HCT116 (cell line): ENCODE results near the gene DNHD1. TPM values are rescaled to one million over a fixed set of nuclear protein-coding genes. Genes with fewer than 3 reads are reported as not detected.

ENCODE experiments used
- ATAC-seq: fragments of 200-7000 bp; cut with Tn5 transposase; 2 replicates; pipeline ENCODE4 v1.9.1; 2020; ENCODE audit warnings: mild to moderate bottlenecking, moderate library complexity
- BruUV-seq: library from RNA; stranded (reverse); fragments of 400-500 nt; replicated peaks from 2 replicates; lab custom pipeline; 2021; lab: Mats Ljungman, UMichigan
- CTCF ChIA-PET: fragments of 300-600 bp; sonication (Branson Sonifier 250); formaldehyde crosslinking; loops from one replicate; lab custom pipeline; 2021; ENCODE audit warnings: antibody characterized with exemption; lab: Charles Lee
- POLR2A ChIA-PET: fragments of 300-600, 350-600 bp; sonication (Branson Sonifier 250); formaldehyde crosslinking; loops from one replicate; lab custom pipeline; 2021; ENCODE audit warnings: antibody characterized with exemption; lab: Charles Lee
- RAD21 ChIA-PET, 2 experiments: fragments of 300-600 bp; sonication (Branson Sonifier 250); formaldehyde crosslinking; loops; one replicate each; lab custom pipeline; 2023; ENCODE audit warnings: low total read pairs in 2 of 2; ENCODE audit not compliant: uncharacterized antibody in 2 of 2, unreplicated experiment in 2 of 2, low non-redundant PET in 1 of 2; lab: Charles Lee
- DNase-seq: peaks from one replicate; pipeline ENCODE4 v3.0.0-alpha.2; 2010; ENCODE audit warnings: low read depth, low spot score
- H2AFZ ChIP-seq: fragments of 200-600 bp; shearing (Covaris generic), sonication (generic); 2 replicates; pipeline ENCODE4 v1.6.1; 2017; ENCODE audit warnings: low read depth, mixed run types, mixed read lengths, antibody characterized with exemption, low read length; ENCODE audit not compliant: poor library complexity, severe bottlenecking
- H3K27ac ChIP-seq: 2 replicates; pipeline ENCODE4 v1.5.1; 2012; ENCODE audit warnings: low read depth, low read length
- H3K27me3 ChIP-seq: fragments of 200-600 bp; sonication (generic); 2 replicates; pipeline ENCODE4 v1.6.1; 2016; ENCODE audit warnings: mixed run types, low read length, mixed read lengths; ENCODE audit not compliant: insufficient read depth
- H3K36me3 ChIP-seq, 2 experiments: fragments of 200-500 bp in 1 of 2; fragments of 200-600 bp in 1 of 2; sonication (Bioruptor generic) in 1 of 2; sonication (generic) in 1 of 2; 2 replicates each; pipeline versions ENCODE4 v1.5.1 to v1.6.1; 2014 to 2016; ENCODE audit warnings: low read length in 2 of 2, inconsistent platforms in 1 of 2, mixed read lengths in 1 of 2, mixed run types in 1 of 2; ENCODE audit not compliant: insufficient read depth in 2 of 2, control insufficient read depth in 1 of 2
- H3K4me1 ChIP-seq, 2 experiments: fragments of 200-600 bp in 1 of 2; sonication (generic) in 1 of 2; 2 replicates each; pipeline versions ENCODE4 v1.5.1 to v1.6.1; 2012 to 2017; ENCODE audit warnings: low read length in 2 of 2, inconsistent platforms in 1 of 2, mild to moderate bottlenecking in 1 of 2, mixed read lengths in 1 of 2, mixed run types in 1 of 2, moderate library complexity in 1 of 2; ENCODE audit not compliant: insufficient read depth in 2 of 2, control insufficient read depth in 1 of 2
- H3K4me2 ChIP-seq: fragments of 200-600 bp; sonication (generic); 2 replicates; pipeline ENCODE4 v1.6.1; 2017; ENCODE audit warnings: mixed run types, low read length, mixed read lengths
- H3K4me3 ChIP-seq, 2 experiments: fragments of 200-600 bp in 1 of 2; sonication (generic) in 1 of 2; replicated peaks in 1 of 2; 2 replicates each; pipeline ENCODE4 v1.5.1; 2011 to 2016; ENCODE audit warnings: low read length in 2 of 2, control low read depth in 1 of 2, low read depth in 1 of 2, mild to moderate bottlenecking in 1 of 2, mixed read lengths in 1 of 2, mixed run types in 1 of 2
- H3K79me2 ChIP-seq: fragments of 200-600 bp; sonication (generic); 2 replicates; pipeline ENCODE4 v1.6.1; 2017; ENCODE audit warnings: mild to moderate bottlenecking, mixed run types, low read length, moderate library complexity, mixed read lengths; ENCODE audit not compliant: insufficient read depth
- H3K9ac ChIP-seq: fragments of 200-600 bp; sonication (generic); 2 replicates; pipeline ENCODE4 v1.6.1; 2016; ENCODE audit warnings: low read length, mixed read lengths
- H3K9me2 ChIP-seq: fragments of 200-600 bp; sonication (generic), shearing (Covaris generic); 2 replicates; pipeline ENCODE4 v1.6.1; 2017; ENCODE audit warnings: mixed run types, mild to moderate bottlenecking, moderate library complexity; ENCODE audit not compliant: insufficient read depth
- H3K9me3 ChIP-seq, 2 experiments: fragments of 200-500 bp in 1 of 2; fragments of 200-600 bp in 1 of 2; sonication (Bioruptor generic) in 1 of 2; sonication (generic) in 1 of 2; 2 replicates each; pipeline ENCODE4 v1.6.1; 2014 to 2017; ENCODE audit warnings: low read length in 2 of 2, mixed read lengths in 2 of 2, inconsistent platforms in 1 of 2, low read depth in 1 of 2, mild to moderate bottlenecking in 1 of 2, mixed run types in 1 of 2, moderate library complexity in 1 of 2; ENCODE audit not compliant: control insufficient read depth in 1 of 2, insufficient read depth in 1 of 2
- H4K20me1 ChIP-seq: fragments of 200-600 bp; sonication (generic), shearing (Covaris generic); 2 replicates; pipeline ENCODE4 v1.6.1; 2017; ENCODE audit warnings: mixed run types, mild to moderate bottlenecking, moderate library complexity; ENCODE audit not compliant: insufficient read depth
- CEBPB ChIP-seq: IDR thresholded peaks from 2 replicates; pipeline ENCODE4 v1.6.1; 2012; ENCODE audit warnings: low read depth
- CTCF ChIP-seq, 3 experiments: fragments of 200-600 bp in 1 of 3; sonication (generic) in 1 of 3; IDR thresholded peaks in 2 of 3; conservative IDR thresholded peaks in 1 of 3; 2 replicates each; pipeline ENCODE4 v1.5.1; 2012 to 2017; ENCODE audit warnings: low read depth in 2 of 3, low read length in 2 of 3, antibody characterized with exemption in 1 of 3, borderline replicate concordance in 1 of 3, control low read depth in 1 of 3, mild to moderate bottlenecking in 1 of 3, mixed read lengths in 1 of 3, mixed run types in 1 of 3, moderate library complexity in 1 of 3; ENCODE audit not compliant: insufficient read depth in 1 of 3
- EGR1 ChIP-seq: IDR thresholded peaks from 2 replicates; pipeline ENCODE4 v1.6.1; 2012; ENCODE audit warnings: low read depth
- EZH2 ChIP-seq: fragments of 200-600 bp; sonication (generic); IDR thresholded peaks from 2 replicates; pipeline ENCODE4 v1.6.1; 2017; ENCODE audit warnings: antibody characterized with exemption, mixed run types
- RAD21 ChIP-seq: IDR thresholded peaks from 2 replicates; pipeline ENCODE4 v1.6.1; 2012; ENCODE audit warnings: low read depth, mild to moderate bottlenecking
- REST ChIP-seq: IDR thresholded peaks from 2 replicates; pipeline ENCODE4 v1.6.1; 2012; ENCODE audit warnings: low read depth
- YY1 ChIP-seq: IDR thresholded peaks from 2 replicates; pipeline ENCODE4 v1.6.1; 2011; ENCODE audit warnings: low read length, low read depth, moderate library complexity, mild to moderate bottlenecking; ENCODE audit not compliant: insufficient replicate concordance; ENCODE audit errors: extremely low read depth
- intact Hi-C: fragments of 100-400 bp; cut with micrococcal nuclease; formaldehyde crosslinking; loops from 2 replicates; pipeline ENCODE4 v1.10.0; 2022
- total RNA-seq: library from RNA; stranded (reverse); gene quantifications from one replicate; pipeline ENCODE4 v1.2.1, GENCODE V29; 2021; ENCODE audit not compliant: unreplicated experiment

DNHD1 gene
- total RNA-seq, 1 experiment from 2014 or later: 8.0 TPM

- H3K36me3 ChIP-seq: peaks cover 0 to 2% of the 10 kb centered on the region in 2 experiments; a peak in 1 of 4 replicates
- CTCF ChIA-PET: no interaction called here
- H3K27ac ChIP-seq: no peak overlapping the region
- BruUV-seq: no TSS peak
- no peak for ATAC-seq
- no peaks in the 10 kb centered on the region for H3K4me1 ChIP-seq
- no peak overlapping the region for H3K9ac ChIP-seq
- H3K4me3 ChIP-seq: no peak overlapping the region
- H4K20me1 ChIP-seq: no peaks in the 10 kb centered on the region
- intact Hi-C loops: no loop called here
- H2AFZ ChIP-seq: no peak overlapping the region
- no peak overlapping the region for H3K4me2 ChIP-seq
- POLR2A ChIA-PET: no interaction called here
- TF ChIP-seq REST: no peak
- no peak for TF ChIP-seq YY1
- no peak for TF ChIP-seq CTCF (IDR thresholded peaks at IDR 0.05 in 2 of 3, conservative IDR thresholded peaks at IDR 0.05 in 1 of 3; ENCODE audit: borderline replicate concordance in 1 of 3, insufficient read depth in 1 of 3, low read depth in 2 of 3, low read length in 2 of 3)
- no peak for TF ChIP-seq CEBPB
- no peak for TF ChIP-seq EZH2
- no peak for TF ChIP-seq EGR1
- TF ChIP-seq RAD21: no peak
- H3K27me3 ChIP-seq: no peaks in the 10 kb centered on the region
- H3K9me2 ChIP-seq: no peaks in the 10 kb centered on the region
- H3K79me2 ChIP-seq: no peaks in the 10 kb centered on the region
- no peaks in the 10 kb centered on the region for H3K9me3 ChIP-seq
- RAD21 ChIA-PET: no interaction called here
- no peak for DNase-seq
Measured at GRCh38 chr11:6458352-6459098, 38.6 kb upstream of the DNHD1 start.
